Measurements from ENCODE around the gene MGAT4A. TPM values are rescaled to one million over a fixed set of nuclear protein-coding genes. Genes with fewer than 3 reads are reported as not detected.

Gene MGAT4A
- total and polyA plus RNA-seq, 2 of the 13 experiments (the other 11 are each of a cell fraction or from before 2014, with no cell fraction given), result 47.2 to 90.9 TPM

DNA sequence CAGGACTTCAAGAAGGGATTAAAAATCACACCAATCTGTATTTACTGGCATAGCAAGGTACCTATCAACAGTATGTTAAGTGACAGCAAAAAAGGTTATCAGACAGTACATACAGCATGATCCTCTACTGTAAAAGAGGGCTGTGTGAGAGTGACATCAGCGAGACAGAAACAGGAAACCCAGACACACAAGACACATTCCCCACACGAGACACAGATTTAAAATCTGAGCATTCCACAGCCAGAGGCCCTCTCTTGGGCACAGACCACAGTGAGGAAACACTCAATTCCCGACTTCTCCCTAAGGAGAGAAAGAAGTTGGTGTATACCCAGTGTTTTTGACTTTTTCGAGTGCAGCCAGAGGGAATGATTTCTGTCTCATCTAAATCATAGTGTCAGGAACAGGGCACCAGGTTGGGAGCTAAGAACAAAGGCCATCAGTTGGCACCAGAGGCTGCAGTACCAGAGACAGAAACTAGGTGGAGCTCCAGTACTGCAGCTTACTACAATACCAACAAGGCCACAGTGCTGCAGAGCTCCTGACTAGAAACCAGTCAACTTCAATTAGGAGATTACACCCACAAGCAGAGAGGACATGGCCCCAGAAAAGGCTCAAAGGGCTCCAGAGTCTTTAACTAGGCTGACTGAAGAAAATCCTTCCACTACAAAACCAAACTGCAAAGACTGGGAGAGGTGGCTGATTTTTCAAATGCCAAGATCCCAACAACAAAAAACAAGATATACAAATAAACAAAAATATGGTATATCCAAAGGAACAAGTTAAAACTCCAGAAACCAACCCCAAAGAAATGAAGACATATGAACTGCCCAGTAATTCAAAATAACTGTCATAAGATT is 81.6 kb downstream of the MGAT4A start:
- H4K20me1 ChIP-seq (ENCODE audit: insufficient read depth, low read length), result peaks cover 5% of the 10 kb centered on the region
- no peak overlapping the region for H3K27ac ChIP-seq (ENCODE audit: extremely low read length, insufficient read depth, low read length)
- DNase-seq (ENCODE audit: low spot score) (peak; percentile 83), ATAC-seq (peak; percentile 99), FAIRE-seq (peak; percentile 94)
- H3K4me3 ChIP-seq (replicated peaks in 1 of 3; ENCODE audit: insufficient read depth in 1 of 3, low read depth in 2 of 3, low read length in 3 of 3), result no peak overlapping the region
- H3K27me3 ChIP-seq (ENCODE audit: control insufficient read depth in 1 of 2, insufficient read depth in 2 of 2, low read length in 2 of 2), result no peaks in the 10 kb centered on the region
- ChIA-PET POLR2A (interaction anchor here (0.7 to 1.4 kb wide), 6 partner anchors 52 to 189 kb away, joined by 4 to 6 read pairs (median 5); partner anchors contain the start of gene MGAT4A), CTCF (ENCODE audit: low intra/inter-chr PET ratio, low total read pairs) (interaction anchor here (0.6 to 3.2 kb wide), 7 partner anchors 81 to 417 kb away, joined by 3 to 99 read pairs (median 4); partner anchors contain the start of gene MGAT4A)
- in situ Hi-C loops (cut with HindIII; ENCODE audit: extremely low pct_ligation_motif_present, low pct_unique_long_range_greater_than_20kb) (loop anchor here (5.0 kb wide), 1 partner anchor 418 kb away; no protein-coding TSS in a partner anchor), intact Hi-C loops (cut with micrococcal nuclease; ENCODE audit: unreplicated experiment) (loop anchor here (1.0 to 10.0 kb wide), 5 partner anchors 55 to 417 kb away; no protein-coding TSS in a partner anchor)
- H3K9ac ChIP-seq (ENCODE audit: insufficient read depth, low read depth, low read length), result no peak overlapping the region
- no peak overlapping the region for H2AFZ ChIP-seq (ENCODE audit: low read length)
- peaks cover 10% of the 10 kb centered on the region; the same call in 1 of the 2 replicates for H3K4me1 ChIP-seq (ENCODE audit: insufficient read depth, low read length)
- peaks cover 7% of the 10 kb centered on the region for H3K79me2 ChIP-seq (ENCODE audit: insufficient read depth, low read length)
- 37% methylated on average over 4 of the region's 4 CpGs for WGBS (ENCODE audit: low lambda C conversion rate)
- H3K4me2 ChIP-seq (ENCODE audit: low read depth, low read length), result no peak overlapping the region
- H3K9me3 ChIP-seq (ENCODE audit: low read length), result no peaks in the 10 kb centered on the region
- peaks cover 9 to 40% of the 10 kb centered on the region in 2 experiments; a peak in 4 of 5 replicates for H3K36me3 ChIP-seq (replicated peaks in 1 of 2; ENCODE audit: control insufficient read depth in 1 of 2, insufficient read depth in 2 of 2, low read length in 2 of 2)
- BruUV-seq (replicated peaks), result no TSS peak
- no peak for TF ChIP-seq BRD4 (CRISPR knock-in tag; IDR thresholded peaks at IDR 0.05)
- TF ChIP-seq DRAP1 (CRISPR knock-in tag; IDR thresholded peaks at IDR 0.05), result no peak
- TF ChIP-seq, protein P1, sequence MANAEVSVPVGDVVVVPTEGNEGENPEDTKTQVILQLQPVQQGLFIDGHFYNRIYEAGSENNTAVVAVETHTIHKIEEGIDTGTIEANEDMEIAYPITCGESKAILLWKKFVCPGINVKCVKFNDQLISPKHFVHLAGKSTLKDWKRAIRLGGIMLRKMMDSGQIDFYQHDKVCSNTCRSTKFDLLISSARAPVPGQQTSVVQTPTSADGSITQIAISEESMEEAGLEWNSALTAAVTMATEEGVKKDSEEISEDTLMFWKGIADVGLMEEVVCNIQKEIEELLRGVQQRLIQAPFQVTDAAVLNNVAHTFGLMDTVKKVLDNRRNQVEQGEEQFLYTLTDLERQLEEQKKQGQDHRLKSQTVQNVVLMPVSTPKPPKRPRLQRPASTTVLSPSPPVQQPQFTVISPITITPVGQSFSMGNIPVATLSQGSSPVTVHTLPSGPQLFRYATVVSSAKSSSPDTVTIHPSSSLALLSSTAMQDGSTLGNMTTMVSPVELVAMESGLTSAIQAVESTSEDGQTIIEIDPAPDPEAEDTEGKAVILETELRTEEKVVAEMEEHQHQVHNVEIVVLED (CRISPR knock-in tag; IDR thresholded peaks at IDR 0.05; ENCODE audit: borderline replicate concordance), result no peak
- peak; percentile 47; the same call in 1 of the 2 replicates for TF ChIP-seq GATAD2A (CRISPR knock-in tag; IDR thresholded peaks at IDR 0.05)
- no peak for TF ChIP-seq U2AF2 (IDR thresholded peaks at IDR 0.05; ENCODE audit: low read depth, low read length)
- TF ChIP-seq ZNF335 (CRISPR knock-in tag; IDR thresholded peaks at IDR 0.05), result no peak
- TF ChIP-seq KDM2A (CRISPR knock-in tag; IDR thresholded peaks at IDR 0.05; ENCODE audit: borderline replicate concordance, low read depth), result 0 out of 2 replicates have a peak, but pooled peaks have one; percentile 56
- no peak for TF ChIP-seq GFI1 (CRISPR knock-in tag; IDR thresholded peaks at IDR 0.05; ENCODE audit: borderline replicate concordance)
- TF ChIP-seq EED (CRISPR knock-in tag; IDR thresholded peaks at IDR 0.05), result no peak
- no peak for TF ChIP-seq NR1H2 (CRISPR knock-in tag; IDR thresholded peaks at IDR 0.05; ENCODE audit: borderline replicate concordance, low read depth)
- TF ChIP-seq GZF1 (CRISPR knock-in tag; IDR thresholded peaks at IDR 0.05), result no peak
- TF ChIP-seq, protein P2, sequence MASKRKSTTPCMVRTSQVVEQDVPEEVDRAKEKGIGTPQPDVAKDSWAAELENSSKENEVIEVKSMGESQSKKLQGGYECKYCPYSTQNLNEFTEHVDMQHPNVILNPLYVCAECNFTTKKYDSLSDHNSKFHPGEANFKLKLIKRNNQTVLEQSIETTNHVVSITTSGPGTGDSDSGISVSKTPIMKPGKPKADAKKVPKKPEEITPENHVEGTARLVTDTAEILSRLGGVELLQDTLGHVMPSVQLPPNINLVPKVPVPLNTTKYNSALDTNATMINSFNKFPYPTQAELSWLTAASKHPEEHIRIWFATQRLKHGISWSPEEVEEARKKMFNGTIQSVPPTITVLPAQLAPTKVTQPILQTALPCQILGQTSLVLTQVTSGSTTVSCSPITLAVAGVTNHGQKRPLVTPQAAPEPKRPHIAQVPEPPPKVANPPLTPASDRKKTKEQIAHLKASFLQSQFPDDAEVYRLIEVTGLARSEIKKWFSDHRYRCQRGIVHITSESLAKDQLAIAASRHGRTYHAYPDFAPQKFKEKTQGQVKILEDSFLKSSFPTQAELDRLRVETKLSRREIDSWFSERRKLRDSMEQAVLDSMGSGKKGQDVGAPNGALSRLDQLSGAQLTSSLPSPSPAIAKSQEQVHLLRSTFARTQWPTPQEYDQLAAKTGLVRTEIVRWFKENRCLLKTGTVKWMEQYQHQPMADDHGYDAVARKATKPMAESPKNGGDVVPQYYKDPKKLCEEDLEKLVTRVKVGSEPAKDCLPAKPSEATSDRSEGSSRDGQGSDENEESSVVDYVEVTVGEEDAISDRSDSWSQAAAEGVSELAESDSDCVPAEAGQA (IDR thresholded peaks at IDR 0.05; ENCODE audit: low read depth), result no peak
- TF ChIP-seq, protein P2 (CRISPR knock-in tag; IDR thresholded peaks at IDR 0.05; ENCODE audit: borderline replicate concordance), result no peak
- TF ChIP-seq TOE1 (CRISPR knock-in tag; IDR thresholded peaks at IDR 0.05), result no peak
- no peak for TF ChIP-seq MXD3 (CRISPR knock-in tag; IDR thresholded peaks at IDR 0.05)
